ENCODE measurements around the gene PTCD3. TPM values are rescaled to one million over a fixed set of nuclear protein-coding genes. Genes with fewer than 3 reads are reported as not detected.

PTCD3 gene
- polyA plus RNA-seq, 3 donors, result 10.2 to 31.9 (median 14.6) TPM

DNA sequence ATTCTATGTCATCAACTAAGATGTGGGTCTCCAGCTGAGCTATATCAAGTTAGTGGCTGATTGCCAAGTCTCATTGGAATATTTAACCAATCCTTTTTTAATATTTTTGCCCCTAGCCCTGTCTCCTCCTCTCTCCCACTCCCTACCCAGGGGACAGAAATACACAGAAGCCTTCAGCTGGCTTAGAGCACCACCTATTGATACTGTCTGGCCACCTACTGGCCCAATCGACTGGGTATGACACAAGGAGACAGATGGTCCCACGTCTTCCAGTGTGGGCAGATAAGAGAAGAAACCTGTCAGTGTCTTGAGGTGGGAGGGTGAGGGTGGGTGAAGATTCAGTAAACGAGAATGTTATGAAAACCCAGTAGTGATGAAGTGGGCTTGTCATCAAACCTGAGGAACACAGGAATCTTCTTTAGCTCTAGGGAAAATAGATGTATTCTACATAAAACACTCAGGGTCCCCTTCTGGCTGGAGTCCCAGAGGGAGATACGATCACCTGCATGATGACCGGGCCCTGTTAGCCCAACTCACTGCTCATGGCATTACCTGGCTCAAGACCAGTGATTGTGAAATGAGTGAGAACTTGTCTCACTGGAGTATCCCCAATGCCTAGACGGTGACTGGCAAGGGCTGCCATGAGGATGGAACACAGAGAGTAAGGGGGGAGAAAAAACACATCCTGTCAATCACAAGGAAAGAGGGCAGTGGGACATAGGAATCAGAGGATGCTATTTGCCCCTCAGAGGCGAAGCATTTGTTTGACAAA, 27.1 kb upstream of the PTCD3 start:
- H3K27ac ChIP-seq (ENCODE audit: low read depth, low read length), result no peak overlapping the region
- 39 to 56% (median 51%) methylated on average over 7 of the region's 7 CpGs for WGBS, 3 donors

DNA sequence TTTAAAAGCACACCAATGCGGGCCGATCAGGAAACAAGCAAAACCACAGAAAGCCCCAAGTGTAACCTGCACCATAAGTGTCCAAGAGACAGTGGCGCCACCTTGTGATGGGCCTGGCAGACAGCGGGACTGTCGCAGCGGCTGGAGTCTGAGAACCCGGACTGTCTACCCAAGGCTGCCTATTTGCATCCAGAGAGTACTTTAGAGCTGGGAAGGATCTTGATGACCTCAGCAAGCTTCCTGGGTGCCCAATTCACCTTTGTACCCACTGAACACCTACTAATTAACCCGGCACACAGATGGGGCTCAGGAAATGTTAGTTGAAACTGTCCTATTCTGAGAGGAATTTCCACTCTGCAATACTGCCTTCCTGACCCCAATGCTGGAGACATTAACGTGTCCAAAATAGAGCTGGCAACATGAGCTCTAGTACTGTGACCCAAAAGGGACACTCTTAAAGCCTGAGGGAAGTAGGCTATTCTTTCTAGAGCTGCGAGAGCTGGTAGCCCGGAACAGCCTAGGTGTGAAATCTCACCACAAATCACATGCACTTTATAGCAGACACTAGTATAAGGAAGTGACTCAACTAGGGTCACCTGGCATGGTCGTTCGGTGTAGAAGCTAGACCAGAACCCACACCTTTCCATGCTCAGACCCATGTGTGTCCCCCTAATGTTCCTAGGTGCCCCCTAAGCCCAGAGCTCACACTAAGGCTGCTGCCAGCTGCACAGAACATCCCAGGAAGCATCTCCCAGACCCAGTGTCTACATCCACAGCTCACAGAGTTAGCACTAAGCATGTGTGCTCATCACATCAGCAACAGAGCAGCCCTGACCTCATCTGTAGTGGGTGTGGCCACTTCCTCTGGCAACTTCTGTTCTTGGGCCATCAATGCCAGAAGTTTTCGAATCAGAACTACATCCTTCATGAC, 25.8 kb upstream of the PTCD3 start:
- H3K27ac ChIP-seq (ENCODE audit: low read depth, low read length), result no peak overlapping the region
- 32 to 41% (median 34%) methylated on average over 14 of the region's 14 CpGs for WGBS, 3 donors

GRCh38 chr2:86081724-86082123, 24.3 kb upstream of the PTCD3 start:
- WGBS, 3 donors, result 91 to 93% (median 92%) methylated on average over 4 of the region's 4 CpGs

GRCh38 chr2:86082756-86083155, 23.3 kb upstream of the PTCD3 start:
- no peak overlapping the region for H3K27ac ChIP-seq (ENCODE audit: low read depth, low read length)
- WGBS, 3 donors, result 78 to 92% (median 84%) methylated on average over 5 of the region's 5 CpGs

More at GRCh38 chr2:86081724-86082123, 24.3 kb upstream of the PTCD3 start:
- H3K27ac ChIP-seq (ENCODE audit: low read depth, low read length), result no peak overlapping the region

DNA sequence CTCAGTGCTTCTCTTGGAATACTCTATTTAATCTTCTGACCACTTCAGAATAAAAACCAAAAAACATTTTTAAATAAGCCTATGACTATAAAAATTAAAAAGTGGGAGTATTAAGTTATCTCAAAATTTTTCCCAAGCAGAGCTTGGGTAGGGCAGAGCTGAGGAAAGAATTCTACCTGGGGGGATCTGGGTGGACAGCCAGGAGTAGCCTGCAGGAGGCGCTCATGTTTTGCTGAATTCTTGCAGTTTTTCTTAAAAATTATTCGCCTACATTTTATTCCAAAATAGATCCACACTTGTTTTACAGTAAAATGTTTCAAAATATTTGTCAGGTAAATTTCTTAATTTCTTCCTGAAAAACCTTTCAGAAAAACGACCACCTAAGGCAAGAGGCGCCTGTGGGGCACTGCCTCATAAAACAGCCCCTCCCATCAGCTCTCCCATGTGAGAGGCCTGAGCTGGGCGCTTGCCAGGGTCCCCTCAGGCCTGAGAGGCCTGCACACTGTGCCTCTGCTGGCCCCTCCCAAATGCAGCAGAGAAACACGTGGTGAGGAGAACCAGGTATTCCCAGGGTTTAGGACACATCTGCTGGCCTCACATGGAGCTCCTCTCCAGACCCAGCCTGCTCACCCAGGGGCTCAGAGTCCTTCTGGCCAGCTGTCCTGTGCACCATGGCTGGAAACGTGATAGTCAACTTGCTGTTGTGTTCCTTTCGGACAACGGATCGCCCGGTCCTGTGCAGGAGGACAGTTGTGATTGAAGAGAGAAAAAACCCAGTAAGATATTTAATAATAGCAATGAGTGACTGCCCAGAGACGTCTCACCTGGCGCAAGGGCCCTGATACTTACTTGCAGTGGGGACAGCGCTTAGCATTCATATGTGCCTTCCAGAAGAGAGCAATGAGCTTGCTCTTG, 17.8 kb upstream of the PTCD3 start:
- H3K27ac ChIP-seq (ENCODE audit: low read depth, low read length), result no peak overlapping the region
- WGBS, 3 donors, result 81 to 87% (median 82%) methylated on average over 14 of the region's 14 CpGs

- 54 to 63% (median 58%) methylated on average over 1 of the region's 1 CpG for WGBS, 3 donors
Observed at GRCh38 chr2:86094229-86094628, 11.8 kb upstream of the PTCD3 start.

DNA sequence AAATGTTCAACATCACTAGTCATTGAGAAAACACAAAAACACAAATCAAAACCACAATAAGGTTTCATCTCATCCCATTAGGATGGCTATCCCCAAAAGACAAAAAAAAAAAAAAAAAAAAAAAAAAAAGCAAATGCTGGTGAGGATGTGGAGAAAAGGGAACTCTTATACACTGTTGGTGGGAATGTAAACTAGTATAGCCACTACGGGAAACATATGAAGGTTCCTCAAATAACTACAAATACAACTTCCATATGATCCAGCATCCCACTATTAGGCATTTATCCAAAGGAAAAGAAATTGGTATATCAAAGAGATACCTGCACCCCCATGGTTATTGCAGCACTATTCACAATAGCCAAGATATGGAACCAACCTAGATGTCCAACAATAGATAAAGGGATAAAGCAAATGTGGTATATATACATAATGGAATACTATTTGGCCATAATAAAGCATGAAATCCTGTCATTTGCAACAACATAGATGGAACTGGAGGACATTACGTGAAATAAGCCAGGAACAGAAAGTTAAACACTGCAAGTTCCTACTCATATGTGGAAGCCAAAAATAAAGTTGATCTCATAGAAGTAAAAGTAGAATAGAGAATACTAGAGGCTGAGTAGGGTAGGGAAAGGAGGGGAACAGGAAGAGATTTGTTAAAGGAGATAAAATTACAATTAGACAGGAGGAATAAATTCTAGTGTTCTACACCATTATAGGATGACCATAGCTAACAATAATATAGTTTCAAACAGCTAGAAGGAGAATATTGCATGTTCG, 8.7 kb upstream of the PTCD3 start:
- no peak overlapping the region for H3K27ac ChIP-seq (ENCODE audit: low read depth, low read length)
- 95 to 99% (median 96%) methylated on average over 3 of the region's 3 CpGs for WGBS, 3 donors

More at GRCh38 chr2:86094229-86094628, 11.8 kb upstream of the PTCD3 start:
- H3K27ac ChIP-seq (ENCODE audit: low read depth, low read length), result no peak overlapping the region

- no peak overlapping the region for H3K27ac ChIP-seq (ENCODE audit: low read depth, low read length)
- 95 to 98% (median 98%) methylated on average over 1 of the region's 1 CpG for WGBS, 3 donors
Observed at GRCh38 chr2:86097913-86098312, 8.1 kb upstream of the PTCD3 start.

- no peak overlapping the region for H3K27ac ChIP-seq (ENCODE audit: low read depth, low read length)
Observed at GRCh38 chr2:86102157-86102556, 3.9 kb upstream of the PTCD3 start.

DNA sequence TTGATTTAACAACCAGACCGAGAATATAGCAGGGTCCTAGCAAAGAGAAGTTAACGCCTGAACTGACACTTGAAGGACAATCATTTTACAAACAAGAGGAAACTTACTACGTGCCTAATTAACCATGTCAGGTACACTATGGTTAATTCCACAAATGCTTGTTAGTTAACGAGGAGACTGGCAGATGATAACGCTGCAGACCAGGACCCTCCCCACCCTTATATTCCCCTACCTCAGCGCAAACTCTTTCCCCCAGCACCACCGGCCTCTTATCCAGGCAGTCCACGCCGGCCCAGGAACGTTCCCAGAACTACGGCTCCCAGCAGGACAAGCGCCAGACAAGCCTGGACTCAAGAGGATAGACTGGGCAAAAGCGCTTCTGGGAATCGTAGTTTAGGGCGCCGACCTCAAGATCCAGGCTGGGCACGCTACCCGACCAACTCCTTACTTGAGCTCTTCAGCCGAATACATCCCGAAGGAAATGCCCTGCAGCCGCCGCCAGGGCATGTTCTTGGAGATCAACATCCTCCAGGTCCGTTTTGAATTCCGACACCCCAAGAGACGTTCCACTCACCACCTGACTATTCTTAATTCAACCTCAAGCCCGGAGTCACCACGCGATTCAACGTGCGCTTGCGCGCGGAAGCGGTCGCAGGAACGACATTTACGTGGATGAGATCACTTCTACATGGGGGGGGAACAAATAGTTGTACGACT, 625 bp upstream of the PTCD3 start, which contains the start of gene POLR1A:
POLR1A (minus strand) TSS at position 635 of the 717 bp plus-strand sequence; CDS start at position 525, 110 bp downstream.
- WGBS, 3 donors, result 0% methylated on average over 38 of the region's 38 CpGs
- no peak within 1 kb of the TSS for H3K27ac ChIP-seq (ENCODE audit: low read depth, low read length)

GRCh38 chr2:86107031-86107430, 996 bp downstream of the PTCD3 start:
- H3K27ac ChIP-seq (ENCODE audit: low read depth, low read length), result no peak overlapping the region
- WGBS, 3 donors, result 10 to 26% (median 23%) methylated on average over 5 of the region's 5 CpGs

DNA sequence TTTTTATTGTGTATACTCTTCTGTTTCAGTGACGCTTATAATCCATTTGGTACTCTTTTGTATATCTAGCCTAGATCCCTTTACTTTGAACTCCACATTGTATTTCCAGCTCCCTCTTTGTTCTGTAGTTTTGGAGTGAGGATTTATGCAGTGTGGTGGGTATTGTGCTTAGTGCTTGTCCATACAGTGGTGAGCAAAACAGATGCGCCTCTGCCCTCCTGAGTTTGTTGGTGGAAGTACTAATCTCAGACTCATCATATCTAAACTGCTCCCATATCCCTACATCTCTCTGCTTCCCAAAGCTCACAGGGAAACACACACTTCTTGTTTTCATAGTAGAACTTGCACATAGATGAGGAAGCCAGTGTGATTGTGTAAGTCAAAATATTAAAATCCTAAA, 12.1 kb downstream of the PTCD3 start:
- 94 to 97% (median 96%) methylated on average over 2 of the region's 2 CpGs for WGBS, 3 donors
- H3K27ac ChIP-seq (ENCODE audit: low read depth, low read length), result no peak overlapping the region

DNA sequence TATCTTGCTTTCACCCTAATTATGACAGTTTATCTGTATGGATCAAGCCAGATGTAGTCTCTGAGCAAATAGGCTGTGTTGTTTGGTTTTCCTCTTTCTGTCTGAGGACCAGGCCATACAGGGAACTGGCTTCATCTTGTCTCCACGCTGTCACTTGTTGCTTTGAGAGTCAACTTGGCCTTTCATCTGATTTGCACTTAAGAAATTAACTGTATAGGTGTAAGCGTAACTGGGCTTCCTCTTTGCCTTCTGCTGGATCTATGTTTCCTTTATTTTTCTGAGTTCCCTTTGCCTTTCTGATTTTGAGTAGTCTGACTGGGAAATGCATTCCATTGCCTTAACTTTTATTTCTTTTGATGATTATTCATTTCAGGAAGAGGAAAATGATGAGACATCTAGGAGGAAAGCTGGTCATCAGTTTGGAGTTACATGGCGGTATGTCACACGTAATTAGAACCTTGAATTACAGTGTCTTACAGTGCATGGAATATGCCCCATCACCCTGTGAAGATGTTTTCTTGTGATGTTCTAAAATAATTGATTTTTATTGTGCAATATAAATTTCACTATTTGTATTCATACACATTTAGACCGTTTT, 17.4 kb downstream of the PTCD3 start:
- H3K27ac ChIP-seq (ENCODE audit: low read depth, low read length), result no peak overlapping the region
- WGBS, 3 donors, result 82 to 94% (median 94%) methylated on average over 5 of the region's 5 CpGs

DNA sequence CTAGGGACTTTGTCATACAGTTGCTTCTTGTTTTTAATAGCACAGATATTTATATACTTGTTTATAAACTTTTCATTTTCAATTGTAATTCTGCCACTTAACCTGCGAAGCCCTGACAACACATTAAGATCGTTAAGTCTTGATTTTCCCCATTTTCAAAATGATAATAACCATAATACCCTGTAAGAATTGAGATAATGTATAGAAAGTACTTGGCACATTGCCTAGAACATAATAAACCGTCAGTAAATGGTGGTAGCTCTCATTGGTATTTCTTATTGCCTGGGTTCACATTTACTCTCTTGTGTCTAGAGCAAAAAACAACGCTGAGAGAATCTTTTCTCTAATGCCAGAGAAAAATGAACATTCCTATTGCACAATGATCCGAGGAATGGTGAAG, 18.6 kb downstream of the PTCD3 start:
- WGBS, 3 donors, result 82 to 87% (median 84%) methylated on average over 5 of the region's 5 CpGs
- no peak overlapping the region for H3K27ac ChIP-seq (ENCODE audit: low read depth, low read length)

DNA sequence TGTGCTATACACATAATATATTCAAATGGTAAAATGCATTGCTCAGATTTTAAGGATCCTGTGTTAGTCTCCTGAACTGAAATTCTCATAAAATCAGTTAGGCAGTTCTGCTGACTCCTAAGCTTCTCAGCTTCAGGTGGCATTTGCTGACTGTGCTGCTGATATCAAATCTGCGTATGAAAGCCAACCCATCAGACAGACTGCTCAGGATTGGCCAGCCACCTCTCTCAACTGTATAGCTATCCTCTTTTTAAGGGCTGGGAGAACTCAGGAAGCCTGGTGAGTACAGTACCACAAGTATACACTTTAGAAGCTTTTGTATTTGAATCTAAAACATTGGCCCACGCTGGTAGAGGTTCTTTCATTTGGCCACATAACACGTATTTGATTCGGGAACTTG, 28.7 kb downstream of the PTCD3 start:
- H3K27ac ChIP-seq (ENCODE audit: low read depth, low read length), result no peak overlapping the region
- WGBS, 3 donors, result 81 to 95% (median 93%) methylated on average over 4 of the region's 4 CpGs

GRCh38 chr2:86135653-86136052, 29.6 kb downstream of the PTCD3 start:
- no peak overlapping the region for H3K27ac ChIP-seq (ENCODE audit: low read depth, low read length)
- 37 to 90% (median 88%) methylated on average over 5 of the region's 5 CpGs for WGBS, 3 donors

DNA sequence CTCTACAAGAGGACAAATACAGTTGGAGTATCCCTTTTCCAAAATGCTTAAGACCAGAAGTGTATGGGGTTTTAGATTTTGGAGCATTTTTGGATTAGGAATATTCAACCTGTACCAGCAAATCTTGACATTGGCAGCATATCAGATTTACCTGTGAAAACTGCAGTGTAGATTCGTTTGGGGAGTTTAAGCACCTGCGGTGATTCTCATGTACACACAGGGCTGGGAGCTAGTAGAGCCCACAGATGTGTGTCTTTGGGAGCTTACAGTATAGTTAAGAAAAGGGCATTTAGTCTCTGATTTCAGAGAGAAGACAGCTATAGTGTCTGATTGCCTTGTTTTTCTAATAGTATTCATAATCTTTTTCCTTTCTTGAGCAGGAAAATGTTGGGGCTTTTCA, 30.1 kb downstream of the PTCD3 start:
- WGBS, 3 donors, result 44 to 94% (median 92%) methylated on average over 2 of the region's 2 CpGs
- no peak overlapping the region for H3K27ac ChIP-seq (ENCODE audit: low read depth, low read length)

All from adipose tissue (tissue), 3 donors.